ENCODE measurements around the gene IGSF22. TPM values are rescaled to one million over a fixed set of nuclear protein-coding genes. Genes with fewer than 3 reads are reported as not detected.

Gene IGSF22
- total RNA-seq, 1 donor, result 1.3 TPM

GRCh38 chr11:18739685-18740084 lies 13.7 kb upstream of the IGSF22 start:
- no peak for TF ChIP-seq CTCF (IDR thresholded peaks at IDR 0.05; ENCODE audit: insufficient read depth, low read depth, low read length)
- H3K4me3 ChIP-seq (ENCODE audit: low read depth, low read length), result no peak overlapping the region
- no peak for DNase-seq (ENCODE audit: low read depth)

DNA sequence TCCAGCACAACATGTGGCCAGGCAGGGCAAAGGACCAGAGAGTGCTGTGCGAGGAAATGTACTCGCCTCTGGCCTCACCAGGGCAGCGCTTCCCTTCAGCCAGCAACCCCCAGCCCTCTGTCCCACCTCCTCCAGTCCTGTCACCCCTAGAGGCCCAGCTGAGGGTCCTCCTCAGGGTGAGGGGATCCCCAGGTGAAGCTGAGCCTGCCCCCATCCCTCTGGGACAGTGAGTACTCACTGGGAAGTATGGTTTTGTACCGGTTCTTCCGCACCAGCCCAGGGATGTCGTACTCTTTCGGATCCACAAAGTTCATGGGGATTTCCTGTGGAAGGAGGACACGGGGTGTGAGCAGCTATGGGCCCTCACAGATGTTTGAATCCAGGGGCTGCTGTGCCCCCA lies 11.7 kb upstream of the IGSF22 start:
- no peak for TF ChIP-seq CTCF (IDR thresholded peaks at IDR 0.05; ENCODE audit: insufficient read depth, low read depth, low read length)
- DNase-seq (ENCODE audit: low read depth), result no peak
- no peak overlapping the region for H3K4me3 ChIP-seq (ENCODE audit: low read depth, low read length)

DNA sequence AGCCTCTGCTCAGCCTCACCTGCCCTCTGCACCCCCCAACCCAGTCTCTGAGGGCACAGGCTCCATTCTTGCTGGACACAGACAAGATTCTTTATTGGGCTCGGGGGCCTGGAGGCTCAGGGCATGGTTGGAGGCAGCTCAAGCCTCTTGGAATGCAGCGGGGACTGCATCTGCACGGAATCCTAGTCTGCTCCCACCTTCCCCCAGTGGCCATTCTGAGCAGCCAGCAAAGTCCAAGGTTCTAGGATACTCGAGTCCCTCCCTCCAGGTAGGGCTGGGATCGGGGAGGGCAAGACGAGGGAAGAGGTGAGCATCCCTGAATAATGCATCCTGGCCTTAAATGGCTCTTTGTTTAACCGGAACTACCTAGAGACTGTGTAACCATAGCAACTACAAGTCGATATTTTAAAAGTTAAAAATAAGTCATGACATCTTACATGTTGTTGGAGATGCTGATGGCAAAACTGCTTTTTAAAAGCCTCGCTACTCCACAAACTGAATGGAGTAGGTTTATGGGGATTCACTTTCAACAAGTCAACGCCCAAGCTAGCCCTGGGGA lies 10.7 kb upstream of the IGSF22 start:
- no peak overlapping the region for H3K4me3 ChIP-seq (ENCODE audit: low read depth, low read length)
- DNase-seq (ENCODE audit: low read depth), result no peak
- no peak for TF ChIP-seq CTCF (IDR thresholded peaks at IDR 0.05; ENCODE audit: insufficient read depth, low read depth, low read length)

DNA sequence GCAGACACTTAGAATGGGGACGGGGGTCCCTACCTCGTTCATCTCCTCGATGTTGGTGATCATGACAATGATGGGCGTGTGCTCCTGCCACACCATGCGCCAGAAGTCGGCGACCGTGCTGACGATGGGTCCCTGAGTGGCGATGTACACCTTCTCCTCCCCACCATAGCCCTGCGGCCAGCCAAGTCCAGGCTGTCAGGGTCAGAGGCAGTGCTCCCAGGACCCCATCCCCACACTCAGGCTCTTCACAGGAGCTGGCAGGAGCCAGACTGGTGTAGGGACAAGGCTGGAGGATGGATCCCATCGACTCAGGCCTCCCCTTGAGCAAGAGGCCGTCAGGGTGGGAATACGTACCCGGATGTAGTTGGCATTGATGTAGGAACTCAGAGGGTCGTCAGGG lies 7.2 kb upstream of the IGSF22 start:
- DNase-seq (ENCODE audit: low read depth), result no peak
- no peak for TF ChIP-seq CTCF (IDR thresholded peaks at IDR 0.05; ENCODE audit: insufficient read depth, low read depth, low read length)
- H3K4me3 ChIP-seq (ENCODE audit: low read depth, low read length), result no peak overlapping the region

GRCh38 chr11:18731949-18732821 lies 6.2 kb upstream of the IGSF22 start:
- DNase-seq (ENCODE audit: low read depth), result peak; percentile 45
- TF ChIP-seq CTCF (IDR thresholded peaks at IDR 0.05; ENCODE audit: insufficient read depth, low read depth, low read length), result peak; percentile 99
- H3K4me3 ChIP-seq (ENCODE audit: low read depth, low read length), result no peak overlapping the region

GRCh38 chr11:18731441-18731840 lies 5.5 kb upstream of the IGSF22 start:
- no peak overlapping the region for H3K4me3 ChIP-seq (ENCODE audit: low read depth, low read length)
- no peak for TF ChIP-seq CTCF (IDR thresholded peaks at IDR 0.05; ENCODE audit: insufficient read depth, low read depth, low read length)
- no peak for DNase-seq (ENCODE audit: low read depth)

Data from fibroblast of villous mesenchyme (primary cell).